ENCODE measurements around the gene NTRK1.

DNA sequence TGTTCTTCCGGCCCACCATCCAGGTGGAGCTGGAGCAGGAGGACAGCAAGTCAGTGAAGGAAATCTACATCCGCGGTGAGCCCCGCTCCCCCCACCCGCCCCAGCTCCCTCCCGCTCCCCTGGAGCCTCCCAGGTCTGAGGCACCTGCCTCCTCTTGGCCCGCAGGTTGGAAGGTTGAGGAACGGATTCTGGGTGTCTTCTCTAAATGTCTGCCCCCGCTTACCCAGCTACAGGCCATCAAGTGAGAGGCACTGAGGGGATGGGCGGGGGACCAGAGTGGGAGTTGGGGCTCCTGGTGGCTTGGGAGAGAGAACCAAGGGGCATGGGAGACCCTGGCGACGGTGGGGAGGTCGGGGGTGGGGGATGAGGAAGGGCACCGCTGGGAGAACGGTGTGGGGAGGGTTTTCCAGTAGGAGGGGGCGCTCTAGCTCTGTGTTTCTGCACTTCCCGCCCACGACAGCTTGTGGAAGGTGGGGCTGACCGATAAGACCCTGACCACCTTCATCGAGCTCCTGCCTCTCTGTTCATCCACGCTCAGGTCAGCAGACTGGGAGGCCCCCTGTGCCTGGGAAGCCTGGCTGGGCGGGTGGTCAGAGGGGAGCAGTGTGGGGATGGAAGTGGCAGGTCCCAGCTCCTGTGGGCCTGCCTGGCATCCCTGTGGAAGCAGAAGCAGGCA, 64.0 kb downstream of the NTRK1 start:
- TF ChIP-seq, protein P1, sequence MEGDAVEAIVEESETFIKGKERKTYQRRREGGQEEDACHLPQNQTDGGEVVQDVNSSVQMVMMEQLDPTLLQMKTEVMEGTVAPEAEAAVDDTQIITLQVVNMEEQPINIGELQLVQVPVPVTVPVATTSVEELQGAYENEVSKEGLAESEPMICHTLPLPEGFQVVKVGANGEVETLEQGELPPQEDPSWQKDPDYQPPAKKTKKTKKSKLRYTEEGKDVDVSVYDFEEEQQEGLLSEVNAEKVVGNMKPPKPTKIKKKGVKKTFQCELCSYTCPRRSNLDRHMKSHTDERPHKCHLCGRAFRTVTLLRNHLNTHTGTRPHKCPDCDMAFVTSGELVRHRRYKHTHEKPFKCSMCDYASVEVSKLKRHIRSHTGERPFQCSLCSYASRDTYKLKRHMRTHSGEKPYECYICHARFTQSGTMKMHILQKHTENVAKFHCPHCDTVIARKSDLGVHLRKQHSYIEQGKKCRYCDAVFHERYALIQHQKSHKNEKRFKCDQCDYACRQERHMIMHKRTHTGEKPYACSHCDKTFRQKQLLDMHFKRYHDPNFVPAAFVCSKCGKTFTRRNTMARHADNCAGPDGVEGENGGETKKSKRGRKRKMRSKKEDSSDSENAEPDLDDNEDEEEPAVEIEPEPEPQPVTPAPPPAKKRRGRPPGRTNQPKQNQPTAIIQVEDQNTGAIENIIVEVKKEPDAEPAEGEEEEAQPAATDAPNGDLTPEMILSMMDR (IDR thresholded peaks at IDR 0.05), result no peak
- TF ChIP-seq EZH2 (IDR thresholded peaks at IDR 0.05; ENCODE audit: borderline replicate concordance, insufficient read depth, low read depth, low read length, poor library complexity, severe bottlenecking), result no peak

Measured in B cell (primary cell).